Muscle layer of colon (tissue), 2 donors: ENCODE data around the gene ETHE1.
A peak's percentile ranks its signal among the peaks of the same experiment; 100 is the strongest.

Experiments
- H3K27ac ChIP-seq: one replicate; pipeline ENCODE4 v1.7.0; 2013; ENCODE audit warnings: low read depth, mild to moderate bottlenecking, low read length, moderate library complexity
- H3K27me3 ChIP-seq, 2 donors: one replicate each; pipeline ENCODE4 v1.7.0; 2013; ENCODE audit warnings: low read length in 2 of 2, mild to moderate bottlenecking in 2 of 2; ENCODE audit not compliant: insufficient read depth in 2 of 2, control insufficient read depth in 1 of 2
- H3K36me3 ChIP-seq: one replicate; pipeline ENCODE4 v1.7.0; 2013; ENCODE audit warnings: mild to moderate bottlenecking, low read length; ENCODE audit not compliant: insufficient read depth
- H3K4me1 ChIP-seq: one replicate; pipeline ENCODE4 v1.7.0; 2013; ENCODE audit warnings: mild to moderate bottlenecking, low read length; ENCODE audit not compliant: insufficient read depth
- H3K4me3 ChIP-seq, 2 donors: one replicate each; pipeline ENCODE4 v1.7.0; 2013; ENCODE audit warnings: low read length in 2 of 2, low read depth in 1 of 2, mild to moderate bottlenecking in 1 of 2, moderate library complexity in 1 of 2
- H3K9ac ChIP-seq: one replicate; pipeline ENCODE4 v1.7.0; 2013; ENCODE audit warnings: low read length
- H3K9me3 ChIP-seq: one replicate; pipeline ENCODE4 v1.7.0; 2013; ENCODE audit warnings: mild to moderate bottlenecking, low read length
- donor health status: abdominal sarcoma.
- donor health status: Adenocarcinoma of cecum.

Gene ETHE1

GRCh38 chr19:43511324-43511723 lies 15.7 kb downstream of the ETHE1 start:
- no peaks in the 10 kb centered on the region for H3K27me3 ChIP-seq
- no peaks in the 10 kb centered on the region for H3K4me1 ChIP-seq
- H3K27ac ChIP-seq = no peak overlapping the region
- peaks cover 24% of the 10 kb centered on the region for H3K36me3 ChIP-seq
- no peak overlapping the region for H3K9ac ChIP-seq
- H3K9me3 ChIP-seq = no peaks in the 10 kb centered on the region
- no peak overlapping the region for H3K4me3 ChIP-seq

GRCh38 chr19:43510713-43511112 lies 16.3 kb downstream of the ETHE1 start:
- no peaks in the 10 kb centered on the region for H3K27me3 ChIP-seq
- no peak overlapping the region for H3K4me3 ChIP-seq
- H3K27ac ChIP-seq = no peak overlapping the region
- peaks cover 24% of the 10 kb centered on the region for H3K36me3 ChIP-seq
- no peaks in the 10 kb centered on the region for H3K4me1 ChIP-seq
- H3K9ac ChIP-seq = no peak overlapping the region
- H3K9me3 ChIP-seq = no peaks in the 10 kb centered on the region

DNA sequence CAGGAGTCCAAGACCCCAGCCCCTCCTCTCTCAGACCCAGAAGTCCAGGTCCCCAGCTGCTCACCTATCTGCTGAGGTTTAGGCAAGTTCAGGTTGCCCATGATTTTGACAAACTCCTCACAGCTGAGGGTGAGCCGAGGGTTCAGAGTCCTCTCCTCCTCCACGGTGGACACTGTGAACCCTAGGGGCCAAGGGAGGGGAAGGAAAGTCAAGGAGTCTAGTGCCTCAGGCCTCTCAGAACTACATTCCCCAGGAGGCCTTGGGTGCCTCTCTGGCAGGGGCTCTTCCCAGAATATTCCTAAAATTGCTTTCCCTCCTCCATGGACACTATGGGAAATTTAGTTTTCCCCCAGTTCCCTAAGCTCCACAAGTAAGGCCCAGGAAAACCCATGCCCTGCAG lies 19.1 kb downstream of the ETHE1 start:
- H3K4me3 ChIP-seq = no peak overlapping the region
- peaks cover 24% of the 10 kb centered on the region for H3K36me3 ChIP-seq
- no peaks in the 10 kb centered on the region for H3K27me3 ChIP-seq
- H3K9me3 ChIP-seq = no peaks in the 10 kb centered on the region
- H3K4me1 ChIP-seq = peaks cover 5% of the 10 kb centered on the region
- H3K27ac ChIP-seq = no peak overlapping the region
- H3K9ac ChIP-seq = no peak overlapping the region

GRCh38 chr19:43506629-43507028 lies 20.4 kb downstream of the ETHE1 start:
- no peak overlapping the region for H3K9ac ChIP-seq
- H3K27me3 ChIP-seq = no peaks in the 10 kb centered on the region
- H3K36me3 ChIP-seq = peaks cover 24% of the 10 kb centered on the region
- H3K4me3 ChIP-seq = no peak overlapping the region
- no peaks in the 10 kb centered on the region for H3K9me3 ChIP-seq
- H3K4me1 ChIP-seq = peaks cover 9% of the 10 kb centered on the region
- H3K27ac ChIP-seq = no peak overlapping the region

GRCh38 chr19:43505941-43506340 lies 21.1 kb downstream of the ETHE1 start:
- Histone ChIP-seq H3K27ac (no peak overlapping the region), H3K9ac (no peak overlapping the region), H3K4me1 (peaks cover 9% of the 10 kb centered on the region), H3K36me3 (peaks cover 20% of the 10 kb centered on the region), H3K4me3 (no peak overlapping the region), H3K27me3 (no peaks in the 10 kb centered on the region), H3K9me3 (no peaks in the 10 kb centered on the region)

- H3K9ac ChIP-seq = peak overlapping the region; percentile 70
- peak overlapping the region; percentile 87 for H3K27ac ChIP-seq
- H3K4me3 ChIP-seq = no peak overlapping the region
- H3K27me3 ChIP-seq = no peaks in the 10 kb centered on the region
- H3K9me3 ChIP-seq = no peaks in the 10 kb centered on the region
- H3K36me3 ChIP-seq = peaks cover 15% of the 10 kb centered on the region
- H3K4me1 ChIP-seq = peaks cover 9% of the 10 kb centered on the region
Measured at GRCh38 chr19:43505186-43505456, 21.9 kb downstream of the ETHE1 start.

DNA sequence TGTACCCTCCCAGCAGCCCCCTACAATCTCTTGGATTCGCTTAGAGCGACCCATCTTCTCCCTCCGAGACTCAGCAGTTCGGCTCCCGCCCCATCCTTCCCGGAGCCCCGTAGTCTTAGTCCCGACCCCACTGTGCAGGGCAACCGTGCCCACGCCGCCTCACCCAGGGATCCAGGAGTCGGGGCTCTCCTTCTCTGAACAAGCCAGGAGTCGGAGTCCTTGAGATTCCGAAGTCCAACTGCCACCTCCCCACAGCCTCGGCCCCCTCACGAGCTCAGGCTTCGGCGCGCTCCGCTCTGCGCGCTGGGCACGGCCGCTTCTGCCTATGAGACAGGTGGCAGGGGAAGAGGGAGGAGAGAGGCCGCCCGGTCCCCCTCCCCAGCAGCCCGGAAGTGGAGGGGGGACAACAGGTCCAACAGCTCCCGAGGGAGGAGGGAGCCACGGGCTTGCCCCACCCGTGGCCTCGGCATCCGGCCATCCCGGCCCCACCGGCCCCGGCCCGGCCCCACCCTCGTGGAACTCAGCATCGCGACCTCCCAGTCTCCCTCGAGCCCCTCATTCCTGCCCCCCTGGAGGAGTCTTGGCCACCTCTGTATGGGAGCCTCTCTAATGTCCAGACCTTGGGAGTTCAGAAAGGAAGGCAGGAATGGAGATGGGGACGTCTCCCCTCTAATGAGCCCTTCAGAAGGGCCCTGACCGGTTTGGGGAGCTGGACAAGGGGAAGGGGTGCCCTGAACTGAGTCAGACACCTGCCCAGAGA lies 22.4 kb downstream of the ETHE1 start, which contains the start of gene PHLDB3:
Gene PHLDB3 (minus strand): TSS at position 321 of the 760 bp plus-strand sequence. CDS start 628 bp downstream, outside the sequence.
- Histone ChIP-seq H3K27me3 (no peaks in the 10 kb centered on the region), H3K9ac (peak within 1 kb of the TSS; percentile 89), H3K36me3 (peaks cover 12% of the 10 kb centered on the region), H3K4me1 (peaks cover 9% of the 10 kb centered on the region), H3K9me3 (no peaks in the 10 kb centered on the region), H3K4me3 (peak within 1 kb of the TSS; percentile 90 to 96), H3K27ac (peak within 1 kb of the TSS; percentile 96)

- Histone ChIP-seq H3K4me1 (peaks cover 15% of the 10 kb centered on the region), H3K36me3 (peaks cover 10% of the 10 kb centered on the region), H3K9me3 (no peaks in the 10 kb centered on the region), H3K9ac (peak overlapping the region; percentile 89), H3K27me3 (no peaks in the 10 kb centered on the region), H3K4me3 (peak overlapping the region; percentile 90 to 96), H3K27ac (peak overlapping the region; percentile 96)
Measured at GRCh38 chr19:43503501-43504425, 23.2 kb downstream of the ETHE1 start.

DNA sequence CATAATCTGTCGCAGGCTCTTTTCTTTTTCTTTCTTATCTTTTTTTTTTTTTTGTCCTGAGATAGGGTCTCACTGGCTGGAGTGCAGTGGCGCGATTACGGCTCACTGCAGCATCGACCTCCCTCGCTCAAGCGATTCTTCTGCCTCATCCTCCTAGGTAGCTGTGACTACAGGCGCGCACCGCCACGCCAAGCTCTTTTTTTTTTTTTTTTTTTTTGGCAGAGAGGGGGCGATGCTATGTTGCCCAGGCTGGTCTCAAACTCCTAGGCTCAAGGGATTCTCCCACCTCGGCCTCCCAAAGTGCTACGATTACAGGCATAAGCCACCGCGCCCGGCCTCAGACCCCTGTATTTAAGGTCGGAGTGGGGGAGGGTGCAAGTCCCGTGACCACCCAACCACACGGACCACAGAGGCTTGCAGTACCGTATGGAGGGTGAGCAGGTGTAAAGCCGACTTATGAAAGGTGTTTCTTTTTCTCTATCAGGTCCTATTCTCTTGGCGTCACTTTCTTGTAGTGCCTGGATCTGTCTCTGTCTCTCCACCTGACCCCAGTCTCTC lies 24.5 kb downstream of the ETHE1 start:
- no peaks in the 10 kb centered on the region for H3K9me3 ChIP-seq
- peak overlapping the region; percentile 89 for H3K9ac ChIP-seq
- H3K36me3 ChIP-seq = peaks cover 3% of the 10 kb centered on the region
- H3K4me3 ChIP-seq = peak overlapping the region in 1 of 2 donors; percentile 90
- H3K27ac ChIP-seq = no peak overlapping the region
- H3K27me3 ChIP-seq = no peaks in the 10 kb centered on the region
- peaks cover 19% of the 10 kb centered on the region for H3K4me1 ChIP-seq

DNA sequence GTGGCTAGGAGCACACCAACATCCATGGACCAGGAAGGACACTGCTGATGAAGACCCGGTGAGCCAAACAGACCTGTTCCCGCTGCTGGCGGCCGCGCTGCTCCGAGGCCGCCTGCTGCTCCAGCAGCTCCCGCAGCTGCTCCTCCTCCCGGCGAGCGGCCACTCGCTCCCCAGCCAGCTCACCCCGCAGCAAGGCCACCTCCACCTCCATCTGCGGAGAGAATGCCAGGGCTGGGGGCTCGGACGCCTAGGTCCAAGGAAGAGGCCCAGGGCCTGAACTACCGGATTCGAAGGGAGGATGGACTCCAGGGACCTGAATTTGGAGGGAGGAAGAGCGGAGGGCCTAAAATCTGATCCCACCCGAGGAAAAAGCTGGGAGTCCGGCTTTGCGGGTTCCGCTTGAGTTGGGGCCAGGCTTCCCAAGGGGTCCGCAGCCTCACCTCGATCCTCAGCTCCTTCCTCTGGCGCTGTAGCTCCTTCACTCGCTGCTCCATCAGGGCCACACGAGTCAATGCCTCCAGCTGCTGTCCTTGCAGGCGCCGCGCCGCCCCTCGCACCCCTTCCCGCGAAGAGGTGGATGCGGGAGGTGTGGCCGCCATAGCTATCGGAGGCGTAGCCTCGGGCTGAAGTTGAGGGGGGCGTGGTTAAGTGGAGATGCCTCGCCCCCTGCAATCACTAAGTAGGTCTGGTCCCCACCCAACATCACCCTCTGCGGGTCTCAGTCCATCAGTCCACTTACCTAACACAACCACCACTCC lies 25.2 kb downstream of the ETHE1 start:
- Histone ChIP-seq H3K27ac (no peak overlapping the region), H3K36me3 (peaks cover 10% of the 10 kb centered on the region), H3K4me3 (no peak overlapping the region), H3K9me3 (no peaks in the 10 kb centered on the region), H3K27me3 (no peaks in the 10 kb centered on the region), H3K4me1 (peaks cover 19% of the 10 kb centered on the region), H3K9ac (no peak overlapping the region)

DNA sequence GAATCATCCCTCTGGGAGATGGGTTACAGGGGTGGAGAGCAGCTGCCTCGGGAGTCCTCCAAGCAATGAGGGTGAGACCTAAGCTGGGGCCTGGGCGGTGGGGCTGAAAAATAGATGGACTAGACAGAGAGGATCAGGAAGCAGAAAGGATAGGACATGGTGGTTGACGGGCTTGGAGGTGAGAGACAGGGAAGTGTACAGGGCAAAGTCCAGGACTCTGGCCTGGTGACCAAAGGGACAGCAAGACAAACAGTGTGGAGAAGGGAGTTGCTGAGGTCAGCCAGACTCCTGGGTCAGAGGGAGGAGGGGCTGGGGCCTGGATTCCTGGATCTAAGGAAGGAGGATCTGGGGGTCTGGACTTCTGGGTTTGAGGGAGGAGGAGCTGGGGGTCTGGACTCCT lies 28.0 kb downstream of the ETHE1 start:
- Histone ChIP-seq H3K36me3 (peaks cover 18% of the 10 kb centered on the region), H3K9ac (no peak overlapping the region), H3K4me1 (peaks cover 19% of the 10 kb centered on the region), H3K4me3 (no peak overlapping the region), H3K27ac (no peak overlapping the region), H3K9me3 (no peaks in the 10 kb centered on the region), H3K27me3 (no peaks in the 10 kb centered on the region)
